Choroid plexus epithelial cell (primary cell): ENCODE data around the gene PLXDC2.
"Not testable (repeated sequence)": the region's sequence is repeated elsewhere in the genome, so short reads cannot be mapped to it uniquely, and the experiment has no call there.

Experiments used
- DNase-seq: peaks from one replicate; pipeline ENCODE4 v3.0.0-alpha.2; 2010; ENCODE audit warnings: low read depth
- H3K4me3 ChIP-seq: 2 replicates; pipeline ENCODE4 v1.5.1; 2011; ENCODE audit warnings: low read depth, mild to moderate bottlenecking, control low read depth, low read length, moderate library complexity
- TF ChIP-seq, protein P1 (sequence below): conservative IDR thresholded peaks from 2 replicates; pipeline ENCODE4 v1.5.1; 2011; ENCODE audit warnings: low read depth, mild to moderate bottlenecking, control low read depth, inconsistent platforms, low read length, moderate library complexity

Gene PLXDC2

DNA sequence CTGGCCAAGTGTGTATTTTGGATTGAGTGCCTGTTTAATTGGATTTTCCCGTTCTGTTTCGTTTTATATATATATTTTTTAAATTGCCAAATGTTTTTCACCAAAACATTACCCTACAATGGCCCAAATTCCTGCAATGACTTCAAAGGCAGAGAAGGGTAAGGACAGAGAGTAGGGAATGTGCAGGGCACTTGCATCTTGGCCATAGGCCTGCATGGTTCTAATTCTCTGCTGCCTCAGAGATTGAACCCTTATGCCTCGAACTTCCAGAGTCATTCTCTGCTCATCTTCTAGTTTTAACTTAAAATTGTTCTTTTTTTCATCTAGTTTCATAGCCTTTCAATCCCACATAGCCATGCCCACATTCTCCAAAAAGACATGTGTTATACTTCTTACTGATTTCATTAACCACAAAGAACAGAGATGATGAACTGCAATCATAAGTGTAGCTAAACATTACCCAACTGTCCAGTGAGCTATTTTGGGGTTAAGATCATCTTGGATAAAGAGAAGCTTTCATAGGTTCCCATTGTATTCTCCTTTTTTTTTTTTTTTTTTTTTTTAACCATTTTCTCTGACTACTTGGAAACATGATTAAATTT is 177.6 kb downstream of the PLXDC2 start:
- H3K4me3 ChIP-seq: no peak overlapping the region
- DNase-seq: peak; percentile 74
- TF ChIP-seq, protein P1, sequence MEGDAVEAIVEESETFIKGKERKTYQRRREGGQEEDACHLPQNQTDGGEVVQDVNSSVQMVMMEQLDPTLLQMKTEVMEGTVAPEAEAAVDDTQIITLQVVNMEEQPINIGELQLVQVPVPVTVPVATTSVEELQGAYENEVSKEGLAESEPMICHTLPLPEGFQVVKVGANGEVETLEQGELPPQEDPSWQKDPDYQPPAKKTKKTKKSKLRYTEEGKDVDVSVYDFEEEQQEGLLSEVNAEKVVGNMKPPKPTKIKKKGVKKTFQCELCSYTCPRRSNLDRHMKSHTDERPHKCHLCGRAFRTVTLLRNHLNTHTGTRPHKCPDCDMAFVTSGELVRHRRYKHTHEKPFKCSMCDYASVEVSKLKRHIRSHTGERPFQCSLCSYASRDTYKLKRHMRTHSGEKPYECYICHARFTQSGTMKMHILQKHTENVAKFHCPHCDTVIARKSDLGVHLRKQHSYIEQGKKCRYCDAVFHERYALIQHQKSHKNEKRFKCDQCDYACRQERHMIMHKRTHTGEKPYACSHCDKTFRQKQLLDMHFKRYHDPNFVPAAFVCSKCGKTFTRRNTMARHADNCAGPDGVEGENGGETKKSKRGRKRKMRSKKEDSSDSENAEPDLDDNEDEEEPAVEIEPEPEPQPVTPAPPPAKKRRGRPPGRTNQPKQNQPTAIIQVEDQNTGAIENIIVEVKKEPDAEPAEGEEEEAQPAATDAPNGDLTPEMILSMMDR: no peak

DNA sequence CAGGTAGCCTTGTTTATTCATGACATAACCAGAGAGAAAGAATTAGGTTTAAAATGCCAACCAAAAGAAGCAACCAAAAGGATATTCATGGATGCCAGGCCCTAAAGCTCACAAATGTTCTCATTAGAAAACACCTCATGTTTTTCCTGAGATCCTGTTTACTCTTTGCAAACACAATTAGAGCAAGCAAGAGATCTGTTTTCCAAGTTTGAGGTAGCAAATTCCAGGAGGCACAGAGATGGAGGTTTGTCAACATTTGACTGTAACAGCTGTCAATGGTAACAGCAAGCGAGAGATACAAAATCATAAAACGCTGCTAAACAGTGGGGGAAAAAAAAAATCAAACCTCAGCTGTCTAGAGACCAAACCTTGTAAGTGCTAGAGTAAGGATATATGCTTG is 182.2 kb downstream of the PLXDC2 start:
- DNase-seq: no peak
- TF ChIP-seq, protein P1: no peak
- H3K4me3 ChIP-seq: no peak overlapping the region

DNA sequence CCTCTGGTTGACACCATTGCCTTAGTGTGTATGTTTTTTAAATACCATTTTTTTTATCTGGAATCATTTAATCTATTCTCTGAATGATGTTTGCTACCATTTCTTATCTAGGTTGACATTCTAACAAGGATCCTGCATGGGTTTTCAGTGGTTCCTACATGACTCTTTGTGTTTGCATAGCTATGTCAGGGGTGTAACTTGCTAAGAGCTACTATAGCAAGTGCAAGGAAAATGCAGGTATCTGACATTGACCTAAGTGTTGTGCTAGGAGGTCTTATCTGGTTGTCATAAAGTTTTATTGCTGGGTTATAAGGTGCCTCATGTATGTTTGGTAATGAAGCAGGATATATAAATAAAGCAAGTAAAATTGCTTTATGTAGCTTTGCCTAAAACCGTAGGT is 183.2 kb downstream of the PLXDC2 start:
- no peak overlapping the region for H3K4me3 ChIP-seq
- TF ChIP-seq, protein P1: no peak
- DNase-seq: no peak

DNA sequence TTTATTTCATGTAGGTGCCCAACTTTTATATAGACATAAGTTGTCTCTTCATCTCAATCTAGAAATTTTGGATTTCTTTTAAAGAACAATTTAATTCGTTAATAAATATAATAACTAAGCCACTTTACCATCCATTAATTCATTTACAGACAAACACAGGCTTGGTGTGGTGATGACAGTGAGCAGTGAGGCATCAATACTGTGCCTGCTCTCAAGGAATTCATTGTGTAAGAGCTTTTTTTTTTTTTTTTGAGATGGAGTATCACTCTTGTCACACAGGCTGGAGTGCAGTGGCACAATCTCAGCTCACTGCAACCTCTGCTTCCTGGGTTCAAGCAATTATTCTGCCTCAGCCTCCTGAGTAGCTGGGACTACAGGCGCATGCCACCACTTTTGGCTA is 185.8 kb downstream of the PLXDC2 start:
- DNase-seq, H3K4me3 ChIP-seq: not testable (repeated sequence)

DNA sequence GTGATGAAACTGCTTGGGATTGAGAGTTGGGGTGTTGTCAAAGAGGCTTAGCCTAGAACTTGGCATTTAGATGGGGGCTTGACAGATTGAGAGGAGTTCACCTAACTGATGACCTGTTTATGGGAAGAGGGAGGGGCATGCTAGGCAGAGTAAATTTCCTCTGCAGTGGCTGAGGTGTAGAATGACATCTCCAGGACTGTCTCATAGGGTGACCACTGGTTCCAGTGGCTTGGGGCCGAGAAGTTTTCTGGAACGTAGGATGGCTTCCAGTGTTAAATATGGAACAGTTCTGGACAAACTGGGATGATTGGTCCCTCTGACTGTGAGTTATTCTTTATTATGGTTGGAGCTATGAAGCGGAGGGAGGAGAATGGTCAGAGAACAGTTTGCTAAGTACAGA is 186.4 kb downstream of the PLXDC2 start:
- TF ChIP-seq, protein P1: no peak
- no peak overlapping the region for H3K4me3 ChIP-seq
- DNase-seq: no peak

DNA sequence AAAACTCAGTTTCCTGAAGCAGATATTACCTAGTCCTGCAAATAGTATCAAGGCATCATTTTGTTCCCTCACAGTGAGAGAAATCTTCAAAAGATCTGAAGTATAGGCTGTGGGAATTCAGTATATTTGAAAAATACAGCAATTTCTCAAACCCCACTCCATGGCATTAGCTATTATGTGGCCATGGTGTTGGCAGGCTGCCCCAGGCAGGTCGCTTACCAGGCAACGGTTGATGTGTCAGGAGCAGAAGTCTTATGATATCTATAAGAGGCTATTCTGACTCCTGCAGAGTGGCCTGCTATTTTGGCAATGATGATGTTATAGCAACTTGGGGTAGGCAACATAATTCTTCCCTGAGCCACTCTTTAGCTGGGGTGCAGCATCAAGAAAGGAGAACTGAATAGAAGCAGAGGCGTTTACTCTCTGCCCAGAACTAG is 187.9 kb downstream of the PLXDC2 start:
- peak; percentile 81 for DNase-seq
- TF ChIP-seq, protein P1: no peak
- no peak overlapping the region for H3K4me3 ChIP-seq

DNA sequence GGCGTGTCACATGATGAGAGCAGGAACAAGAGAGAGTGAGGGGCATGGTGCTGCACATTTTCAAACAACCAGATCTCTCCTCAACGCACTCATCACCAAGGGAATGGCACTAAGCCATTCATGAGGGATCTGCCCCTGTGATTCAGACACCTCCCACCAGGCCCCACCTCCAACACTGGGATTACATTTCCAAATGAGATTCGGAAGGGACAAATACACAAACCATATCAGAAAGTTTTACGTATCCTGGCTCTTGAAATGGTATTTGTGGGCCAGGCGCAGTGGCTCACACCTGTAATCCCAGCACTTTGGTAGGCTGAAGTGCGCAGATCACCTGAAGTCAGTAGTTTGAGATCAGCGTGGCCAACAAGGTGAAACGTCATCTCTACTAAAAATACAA is 189.4 kb downstream of the PLXDC2 start:
- TF ChIP-seq, protein P1: no peak
- DNase-seq: no peak
- H3K4me3 ChIP-seq: no peak overlapping the region
